Measurements from ENCODE around the gene ADAMTS6. TPM values are rescaled to one million over a fixed set of nuclear protein-coding genes. Genes with fewer than 3 reads are reported as not detected.

The ADAMTS6 gene
- total and polyA plus RNA-seq, 2 of the 13 experiments (the other 11 are each of a cell fraction or from before 2014, with no cell fraction given), result 3.1 to 8.2 TPM

DNA sequence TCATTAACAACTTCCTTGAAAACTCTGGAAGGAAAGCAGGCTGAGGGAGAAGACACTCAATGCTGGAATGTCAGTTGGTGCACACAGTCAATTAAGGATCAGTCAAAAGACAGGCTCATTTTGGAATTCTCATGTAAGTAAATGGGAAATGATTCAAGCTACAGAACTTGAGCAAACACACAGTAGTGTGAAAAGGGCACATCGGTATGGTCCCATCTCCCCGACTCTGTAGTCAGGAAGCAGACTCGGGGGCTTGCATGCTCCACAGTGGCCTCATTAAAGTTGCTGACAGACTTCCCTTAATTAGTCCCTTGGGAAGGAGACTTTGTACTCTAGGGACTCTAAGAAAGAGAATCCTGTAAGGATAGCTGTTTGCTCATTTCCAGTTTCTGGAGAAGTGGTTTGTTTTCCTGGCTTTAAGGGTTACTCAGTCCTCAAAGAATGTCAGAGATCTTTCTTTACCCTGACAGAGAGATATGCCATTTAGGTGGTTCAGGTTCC, 339.2 kb downstream of the ADAMTS6 start:
- 0% methylated on average over 3 of the region's 3 CpGs for WGBS (ENCODE audit: low lambda C conversion rate)
- no peak for FAIRE-seq
- H2AFZ ChIP-seq (ENCODE audit: low read length), result no peak overlapping the region
- BruUV-seq (replicated peaks), result no TSS peak
- no peak overlapping the region for H3K4me3 ChIP-seq (replicated peaks in 1 of 3; ENCODE audit: insufficient read depth in 1 of 3, low read depth in 2 of 3, low read length in 3 of 3)
- intact Hi-C loops (cut with micrococcal nuclease; ENCODE audit: unreplicated experiment) (no loop called here), in situ Hi-C loops (cut with HindIII; ENCODE audit: extremely low pct_ligation_motif_present, low pct_unique_long_range_greater_than_20kb) (no loop called here)
- H3K27me3 ChIP-seq (ENCODE audit: control insufficient read depth in 1 of 2, insufficient read depth in 2 of 2, low read length in 2 of 2), result no peaks in the 10 kb centered on the region
- H4K20me1 ChIP-seq (ENCODE audit: insufficient read depth, low read length), result no peaks in the 10 kb centered on the region
- DNase-seq (ENCODE audit: low spot score), result no peak
- ATAC-seq, result no peak
- H3K79me2 ChIP-seq (ENCODE audit: insufficient read depth, low read length), result no peaks in the 10 kb centered on the region
- H3K9ac ChIP-seq (ENCODE audit: insufficient read depth, low read depth, low read length), result no peak overlapping the region
- ChIA-PET POLR2A (no interaction called here), CTCF (ENCODE audit: low intra/inter-chr PET ratio, low total read pairs) (no interaction called here)
- H3K4me2 ChIP-seq (ENCODE audit: low read depth, low read length), result no peak overlapping the region
- no peaks in the 10 kb centered on the region for H3K9me3 ChIP-seq (ENCODE audit: low read length)
- TF ChIP-seq BRD4 (CRISPR knock-in tag; IDR thresholded peaks at IDR 0.05) (no peak), ZNF670 (CRISPR knock-in tag; IDR thresholded peaks at IDR 0.05; ENCODE audit: borderline replicate concordance) (no peak), SALL1 (CRISPR knock-in tag; IDR thresholded peaks at IDR 0.05) (no peak), NFKB2 (CRISPR knock-in tag; IDR thresholded peaks at IDR 0.05; ENCODE audit: borderline replicate concordance) (no peak), ZBTB38 (CRISPR knock-in tag; IDR thresholded peaks at IDR 0.05) (no peak), ZNF256 (CRISPR knock-in tag; conservative IDR thresholded peaks at IDR 0.05) (no peak), TEAD2 (CRISPR knock-in tag; IDR thresholded peaks at IDR 0.05) (no peak), ZNF652 (CRISPR knock-in tag; IDR thresholded peaks at IDR 0.05; ENCODE audit: borderline replicate concordance, low read depth) (no peak), ZNF383 (CRISPR knock-in tag; IDR thresholded peaks at IDR 0.05; ENCODE audit: borderline replicate concordance) (no peak), ZNF264 (CRISPR knock-in tag; IDR thresholded peaks at IDR 0.05) (no peak), TBX2 (CRISPR knock-in tag; IDR thresholded peaks at IDR 0.05; ENCODE audit: borderline replicate concordance) (no peak), ZNF552 (CRISPR knock-in tag; IDR thresholded peaks at IDR 0.05; ENCODE audit: borderline replicate concordance) (no peak)
- TF ChIP-seq, protein P1, sequence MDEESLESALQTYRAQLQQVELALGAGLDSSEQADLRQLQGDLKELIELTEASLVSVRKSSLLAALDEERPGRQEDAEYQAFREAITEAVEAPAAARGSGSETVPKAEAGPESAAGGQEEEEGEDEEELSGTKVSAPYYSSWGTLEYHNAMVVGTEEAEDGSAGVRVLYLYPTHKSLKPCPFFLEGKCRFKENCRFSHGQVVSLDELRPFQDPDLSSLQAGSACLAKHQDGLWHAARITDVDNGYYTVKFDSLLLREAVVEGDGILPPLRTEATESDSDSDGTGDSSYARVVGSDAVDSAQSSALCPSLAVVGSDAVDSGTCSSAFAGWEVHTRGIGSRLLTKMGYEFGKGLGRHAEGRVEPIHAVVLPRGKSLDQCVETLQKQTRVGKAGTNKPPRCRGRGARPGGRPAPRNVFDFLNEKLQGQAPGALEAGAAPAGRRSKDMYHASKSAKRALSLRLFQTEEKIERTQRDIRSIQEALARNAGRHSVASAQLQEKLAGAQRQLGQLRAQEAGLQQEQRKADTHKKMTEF (CRISPR knock-in tag; IDR thresholded peaks at IDR 0.05), result no peak
- TF ChIP-seq, protein P2, sequence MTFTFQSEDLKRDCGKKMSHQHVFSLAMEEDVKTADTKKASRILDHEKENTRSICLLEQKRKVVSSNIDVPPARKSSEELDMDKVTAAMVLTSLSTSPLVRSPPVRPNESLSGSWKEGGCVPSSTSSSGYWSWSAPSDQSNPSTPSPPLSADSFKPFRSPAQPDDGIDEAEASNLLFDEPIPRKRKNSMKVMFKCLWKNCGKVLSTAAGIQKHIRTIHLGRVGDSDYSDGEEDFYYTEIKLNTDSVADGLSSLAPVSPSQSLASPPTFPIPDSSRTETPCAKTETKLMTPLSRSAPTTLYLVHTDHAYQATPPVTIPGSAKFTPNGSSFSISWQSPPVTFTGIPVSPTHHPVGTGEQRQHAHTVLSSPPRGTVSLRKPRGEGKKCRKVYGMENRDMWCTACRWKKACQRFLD (CRISPR knock-in tag; IDR thresholded peaks at IDR 0.05; ENCODE audit: borderline replicate concordance), result no peak
- TF ChIP-seq, protein P3, sequence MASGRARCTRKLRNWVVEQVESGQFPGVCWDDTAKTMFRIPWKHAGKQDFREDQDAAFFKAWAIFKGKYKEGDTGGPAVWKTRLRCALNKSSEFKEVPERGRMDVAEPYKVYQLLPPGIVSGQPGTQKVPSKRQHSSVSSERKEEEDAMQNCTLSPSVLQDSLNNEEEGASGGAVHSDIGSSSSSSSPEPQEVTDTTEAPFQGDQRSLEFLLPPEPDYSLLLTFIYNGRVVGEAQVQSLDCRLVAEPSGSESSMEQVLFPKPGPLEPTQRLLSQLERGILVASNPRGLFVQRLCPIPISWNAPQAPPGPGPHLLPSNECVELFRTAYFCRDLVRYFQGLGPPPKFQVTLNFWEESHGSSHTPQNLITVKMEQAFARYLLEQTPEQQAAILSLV (CRISPR knock-in tag; IDR thresholded peaks at IDR 0.05; ENCODE audit: borderline replicate concordance), result no peak
- TF ChIP-seq, protein P4, sequence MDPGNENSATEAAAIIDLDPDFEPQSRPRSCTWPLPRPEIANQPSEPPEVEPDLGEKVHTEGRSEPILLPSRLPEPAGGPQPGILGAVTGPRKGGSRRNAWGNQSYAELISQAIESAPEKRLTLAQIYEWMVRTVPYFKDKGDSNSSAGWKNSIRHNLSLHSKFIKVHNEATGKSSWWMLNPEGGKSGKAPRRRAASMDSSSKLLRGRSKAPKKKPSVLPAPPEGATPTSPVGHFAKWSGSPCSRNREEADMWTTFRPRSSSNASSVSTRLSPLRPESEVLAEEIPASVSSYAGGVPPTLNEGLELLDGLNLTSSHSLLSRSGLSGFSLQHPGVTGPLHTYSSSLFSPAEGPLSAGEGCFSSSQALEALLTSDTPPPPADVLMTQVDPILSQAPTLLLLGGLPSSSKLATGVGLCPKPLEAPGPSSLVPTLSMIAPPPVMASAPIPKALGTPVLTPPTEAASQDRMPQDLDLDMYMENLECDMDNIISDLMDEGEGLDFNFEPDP (CRISPR knock-in tag; conservative IDR thresholded peaks at IDR 0.05), result no peak
- TF ChIP-seq, protein P5, sequence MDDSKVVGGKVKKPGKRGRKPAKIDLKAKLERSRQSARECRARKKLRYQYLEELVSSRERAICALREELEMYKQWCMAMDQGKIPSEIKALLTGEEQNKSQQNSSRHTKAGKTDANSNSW (CRISPR knock-in tag; IDR thresholded peaks at IDR 0.05; ENCODE audit: borderline replicate concordance), result no peak
- H3K4me1 ChIP-seq (ENCODE audit: insufficient read depth, low read length), result no peaks in the 10 kb centered on the region
- no peak overlapping the region for H3K27ac ChIP-seq (ENCODE audit: extremely low read length, insufficient read depth, low read length)
- no peaks in the 10 kb centered on the region for H3K36me3 ChIP-seq (replicated peaks in 1 of 2; ENCODE audit: control insufficient read depth in 1 of 2, insufficient read depth in 2 of 2, low read length in 2 of 2)
